Activated CD8-positive, alpha-beta memory T cell treated with anti-CD3 and anti-CD28 coated beads, Interleukin-2, amount 50 U/mL, for 24 hours (primary cell): ENCODE results near the gene AFG1L.

Source experiments
- DNase-seq: peaks from one replicate; pipeline ENCODE4 v3.0.0-alpha.2; 2020; ENCODE audit errors: extremely low read depth

Gene AFG1L

GRCh38 chr6:108453601-108454185, 158.8 kb downstream of the AFG1L start:
- no peak for DNase-seq

- no peak for DNase-seq
Observed at GRCh38 chr6:108454356-108454755, 159.5 kb downstream of the AFG1L start.

GRCh38 chr6:108455688-108456087, 160.8 kb downstream of the AFG1L start:
- no peak for DNase-seq

DNA sequence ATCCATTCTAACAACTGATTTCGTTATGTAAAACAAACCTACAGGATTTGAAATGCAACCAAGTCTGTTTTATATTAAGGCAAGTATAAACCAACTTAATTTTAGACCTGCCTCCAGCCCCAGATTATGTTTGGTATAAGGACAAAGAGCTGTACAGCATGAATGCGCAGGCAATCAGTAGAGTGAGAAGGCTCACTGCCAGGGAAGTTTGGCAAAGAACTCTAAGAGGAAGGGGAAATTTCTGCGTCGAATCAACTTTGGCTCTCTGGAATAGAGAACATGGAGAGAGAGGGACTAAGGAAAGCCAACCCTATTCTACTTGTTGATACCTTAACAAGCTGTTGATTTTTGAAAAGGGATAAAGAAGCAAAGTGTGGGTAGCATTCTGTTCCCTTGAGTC, 168.9 kb downstream of the AFG1L start:
- DNase-seq = no peak

DNA sequence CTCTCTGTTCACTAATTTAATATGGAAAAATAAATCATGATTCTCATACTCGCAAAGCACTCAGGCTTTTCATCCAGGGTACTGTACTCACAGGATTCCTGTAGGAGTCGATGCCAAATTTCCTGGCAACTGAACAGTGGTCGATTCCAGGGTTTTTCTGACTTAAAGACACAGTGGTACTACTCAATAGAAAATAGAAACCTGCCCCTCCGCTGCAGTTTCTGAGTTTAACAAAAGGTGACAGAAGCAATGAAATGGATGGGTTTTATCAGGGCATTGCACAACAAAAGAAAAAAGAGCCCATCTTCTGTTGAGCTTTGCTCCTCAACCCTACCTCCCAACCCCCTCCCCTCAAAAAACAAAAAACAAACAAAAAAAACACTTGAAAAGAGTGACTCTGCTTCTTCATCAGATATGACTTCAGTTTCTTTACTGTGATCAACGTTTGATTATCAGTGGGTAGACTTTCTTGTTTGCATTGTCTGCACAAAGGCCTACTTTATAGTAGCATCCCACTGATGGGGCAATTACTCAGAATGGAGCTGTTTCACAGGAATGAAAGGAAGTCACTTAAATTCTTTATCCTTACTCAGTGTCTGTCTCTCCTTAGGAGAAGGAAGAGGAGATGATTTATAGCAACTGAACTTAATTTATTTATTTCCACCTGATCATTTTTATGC, 169.7 kb downstream of the AFG1L start:
- no peak for DNase-seq

- DNase-seq = no peak
Observed at GRCh38 chr6:108465098-108465495, 170.2 kb downstream of the AFG1L start.

GRCh38 chr6:108468346-108468745, 173.5 kb downstream of the AFG1L start:
- no peak for DNase-seq

GRCh38 chr6:108469316-108469715, 174.5 kb downstream of the AFG1L start:
- no peak for DNase-seq

DNA sequence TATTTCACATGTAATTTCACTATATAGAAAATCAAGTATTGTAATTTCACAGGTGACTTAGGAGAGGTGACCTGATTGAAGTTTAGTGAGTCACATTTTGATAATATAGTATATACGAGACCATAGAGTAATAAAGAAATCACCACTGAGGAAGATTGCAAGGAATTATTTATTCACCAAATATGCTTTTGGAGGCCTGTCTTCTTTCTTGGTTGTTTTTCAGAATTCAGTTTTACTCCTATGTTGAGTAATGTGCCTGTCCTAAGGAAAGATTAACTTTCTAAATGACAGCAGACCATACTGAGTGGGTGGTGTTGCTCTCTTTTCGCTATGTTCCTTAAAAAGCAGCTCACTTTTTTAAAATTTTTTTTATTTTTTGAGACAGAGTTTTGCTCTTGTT, 178.3 kb downstream of the AFG1L start:
- no peak for DNase-seq

GRCh38 chr6:108476376-108476775, 181.5 kb downstream of the AFG1L start:
- DNase-seq = no peak

DNA sequence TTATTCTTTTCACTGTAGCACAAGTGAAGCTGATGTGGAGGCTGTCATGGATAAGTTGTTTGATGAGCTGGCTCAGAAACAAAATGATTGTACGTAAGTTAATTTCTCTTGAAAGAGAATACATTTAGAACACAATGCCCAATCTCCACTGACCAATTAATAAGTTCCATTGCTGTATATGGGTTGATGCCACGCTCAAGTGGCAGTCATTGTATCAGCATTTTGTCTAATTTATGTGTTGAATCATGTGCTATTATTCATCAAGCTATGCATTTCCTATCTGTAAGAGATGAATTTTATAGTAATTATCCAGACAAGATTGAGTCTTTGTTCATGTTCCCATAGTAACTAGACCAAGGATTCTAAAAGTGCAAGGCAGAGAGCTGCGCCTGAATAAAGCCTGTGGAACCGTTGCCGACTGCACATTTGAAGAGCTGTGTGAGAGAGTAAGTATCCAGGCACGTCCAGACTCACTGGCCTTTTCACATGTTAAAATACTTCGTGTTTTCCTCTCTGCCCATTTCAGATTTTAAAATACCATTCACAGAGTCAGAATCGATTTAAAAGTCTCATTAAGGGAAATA, 182.1 kb downstream of the AFG1L start:
- DNase-seq = no peak

DNA sequence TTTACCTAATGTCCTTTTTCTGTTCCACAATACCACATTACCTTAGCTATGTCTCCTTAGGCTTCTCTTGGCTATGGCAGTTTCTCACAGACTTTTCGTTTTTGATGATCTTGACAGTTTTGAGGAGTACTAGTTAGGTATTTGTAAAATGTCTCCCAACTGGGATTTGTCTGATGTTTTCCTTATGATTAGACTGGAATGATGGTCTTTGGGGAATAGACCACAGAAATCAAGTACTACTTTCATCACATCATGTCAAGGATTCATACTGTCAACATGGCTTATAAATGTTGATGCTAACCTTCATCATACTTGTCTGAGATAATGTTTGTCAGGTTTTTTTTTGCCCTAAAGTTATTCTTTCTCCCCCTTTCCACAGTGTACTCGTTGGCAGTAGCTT, 187.7 kb downstream of the AFG1L start:
- no peak for DNase-seq

DNA sequence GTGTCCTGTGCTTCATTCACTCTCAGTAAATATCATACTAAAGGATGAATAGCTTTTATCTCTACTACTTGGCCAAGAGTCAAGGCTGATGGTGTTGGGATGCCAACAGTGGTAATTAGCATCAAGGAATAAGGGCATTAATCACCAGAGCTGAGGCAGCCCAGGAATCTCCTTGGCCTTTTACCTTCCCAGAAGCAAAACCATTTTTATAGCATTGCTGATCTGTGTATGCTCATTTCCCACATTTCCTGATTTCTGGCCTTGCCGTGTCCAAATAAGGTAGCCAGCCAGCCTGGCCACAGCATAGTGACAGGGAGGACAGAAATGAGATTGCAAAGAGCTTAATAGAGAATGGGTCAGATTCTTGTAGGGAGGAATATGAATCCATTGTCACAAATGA, 189.2 kb downstream of the AFG1L start:
- no peak for DNase-seq

DNA sequence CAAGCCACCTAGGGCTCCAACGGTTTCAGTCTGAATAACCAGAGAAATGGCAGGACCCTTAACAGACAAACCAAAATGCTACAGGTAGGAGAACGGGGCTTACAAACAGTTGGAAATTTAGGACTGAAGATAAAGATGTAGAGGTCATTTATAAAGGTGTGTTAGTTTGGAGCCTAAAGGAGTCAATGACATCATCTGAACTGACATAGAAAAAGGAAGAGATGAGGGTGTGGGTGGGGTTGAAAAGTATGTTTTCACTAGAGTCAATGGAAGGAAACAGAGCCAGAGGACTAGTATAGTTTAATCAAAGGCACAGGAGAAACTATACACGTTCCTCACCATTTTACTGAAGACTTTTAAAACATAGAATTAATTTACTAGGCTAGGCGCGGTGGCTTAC, 194.8 kb downstream of the AFG1L start:
- DNase-seq = no peak

- DNase-seq = no peak
Observed at GRCh38 chr6:108492131-108492766, 197.4 kb downstream of the AFG1L start.

GRCh38 chr6:108494434-108494833, 199.6 kb downstream of the AFG1L start:
- DNase-seq = no peak

- DNase-seq = no peak
Observed at GRCh38 chr6:108497883-108498282, 203.0 kb downstream of the AFG1L start.

GRCh38 chr6:108501559-108501958, 206.7 kb downstream of the AFG1L start:
- no peak for DNase-seq

DNA sequence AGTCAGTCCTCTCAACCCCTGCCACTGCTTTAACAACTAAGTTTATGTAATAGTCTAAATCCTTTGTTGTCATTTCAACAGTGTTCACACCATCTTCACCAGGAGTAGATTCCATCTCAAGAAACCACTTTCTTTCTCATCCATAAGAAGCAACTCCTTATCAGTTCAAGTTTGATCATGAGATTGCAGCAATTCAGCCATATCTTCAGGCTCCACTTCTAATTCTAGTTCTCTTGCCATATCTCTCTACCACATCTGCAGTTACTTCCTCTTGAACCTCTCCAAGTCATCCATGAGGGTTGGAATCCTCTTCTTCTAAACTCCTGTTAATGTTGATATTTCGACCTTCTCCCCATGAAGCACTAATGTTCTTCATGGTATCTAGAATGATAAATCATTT, 208.0 kb downstream of the AFG1L start:
- DNase-seq = no peak

GRCh38 chr6:108507316-108507715, 212.5 kb downstream of the AFG1L start:
- DNase-seq = no peak

DNA sequence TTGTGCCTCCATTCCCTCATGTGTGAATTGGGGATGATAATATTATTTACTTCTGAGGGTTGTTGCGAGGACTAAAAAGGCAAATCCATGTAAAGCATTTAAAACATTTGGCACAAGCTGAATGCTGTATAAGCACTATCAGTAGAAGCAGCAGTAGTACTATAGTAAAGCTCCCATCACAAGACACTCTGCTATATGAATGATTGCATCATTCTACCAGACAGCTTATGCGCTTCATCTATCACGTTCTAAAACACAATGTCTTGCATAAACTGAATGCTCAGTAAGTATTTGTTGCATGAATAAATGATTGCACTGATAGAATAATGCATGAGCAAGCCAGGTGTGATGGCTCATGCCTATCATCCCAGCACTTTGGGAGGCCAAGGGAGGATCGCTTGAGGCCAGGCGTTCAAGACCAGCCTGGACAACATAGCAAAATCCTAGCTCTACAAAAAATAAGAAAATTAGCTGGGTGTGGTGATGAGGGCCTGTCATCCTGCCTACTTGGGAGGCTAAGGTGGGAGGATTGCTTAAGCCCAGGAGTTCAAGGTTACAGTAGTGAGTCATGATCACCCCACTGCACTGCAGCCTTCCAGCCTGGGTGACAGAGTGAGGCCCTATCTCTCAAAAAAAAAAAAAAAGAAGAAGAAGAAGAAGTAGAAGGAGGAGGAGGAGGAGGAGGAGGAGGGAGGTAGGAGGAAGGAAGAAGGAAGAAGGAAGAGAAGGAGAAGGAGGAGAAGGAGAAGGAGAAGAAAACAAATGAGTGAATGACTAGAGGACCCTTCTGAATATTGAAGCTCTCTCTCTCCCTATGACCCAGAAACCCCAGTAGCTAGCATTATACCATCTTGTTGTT, 215.8 kb downstream of the AFG1L start:
- DNase-seq = no peak
